Suprapubic skin (tissue), 3 donors: ENCODE measurements around the gene TAAR9.

Source experiments
- CTCF ChIP-seq, 2 donors: fragments of 200-600 bp in 1 of 2; fragments of 450-650 bp in 1 of 2; sonication (generic) in 1 of 2; IDR thresholded peaks; one replicate each; pipeline ENCODE4 v1.5.1; 2016 to 2019; ENCODE audit warnings: antibody characterized with exemption in 2 of 2, mild to moderate bottlenecking in 1 of 2, moderate library complexity in 1 of 2
- POLR2A ChIP-seq, 2 donors: fragments of 450-650 bp; IDR thresholded peaks; one replicate each; pipeline ENCODE4 v1.6.1; 2017; ENCODE audit warnings: antibody characterized with exemption in 2 of 2, mild to moderate bottlenecking in 2 of 2, moderate library complexity in 2 of 2

GRCh38 chr6:132566404-132566803, 28.3 kb downstream of the TAAR9 start:
- TF ChIP-seq CTCF (IDR thresholded peaks at IDR 0.05), result no peak
- no peak for TF ChIP-seq POLR2A (IDR thresholded peaks at IDR 0.05)
